ENCODE results near the gene TMEM35B.
"Not testable (repeated sequence)": the region's sequence is repeated elsewhere in the genome, so short reads cannot be mapped to it uniquely, and the experiment has no call there.

Gene TMEM35B

GRCh38 chr1:34984793-34985608, at the start of gene TMEM35B:
TSS of gene TMEM35B (minus strand) at chr1:34985347. CDS start at chr1:34985305, 42 bp downstream.
- FAIRE-seq (no peak), DNase-seq (ENCODE audit: low spot score) (peak; percentile 38)

- DNase-seq (ENCODE audit: low spot score) (no peak), FAIRE-seq (no peak)
Observed at GRCh38 chr1:35033346-35033745, 48.2 kb upstream of the TMEM35B start.

- FAIRE-seq = no peak
Observed at GRCh38 chr1:35032384-35032739, 47.2 kb upstream of the TMEM35B start.

GRCh38 chr1:35030756-35031446, 45.8 kb upstream of the TMEM35B start:
- FAIRE-seq (no peak), DNase-seq (ENCODE audit: low spot score) (no peak)

More at GRCh38 chr1:35032384-35032739, 47.2 kb upstream of the TMEM35B start:
- DNase-seq (ENCODE audit: low spot score) = no peak

GRCh38 chr1:35030338-35030737, 45.2 kb upstream of the TMEM35B start:
- no peak for FAIRE-seq
- no peak for DNase-seq (ENCODE audit: low spot score)

GRCh38 chr1:35029761-35030160, 44.6 kb upstream of the TMEM35B start:
- DNase-seq (ENCODE audit: low spot score) (no peak), FAIRE-seq (no peak)

- FAIRE-seq (no peak), DNase-seq (ENCODE audit: low spot score) (no peak)
Observed at GRCh38 chr1:35016406-35016805, 31.3 kb upstream of the TMEM35B start.

- no peak for FAIRE-seq
- DNase-seq (ENCODE audit: low spot score) = no peak
Observed at GRCh38 chr1:35014486-35014885, 29.3 kb upstream of the TMEM35B start.

- FAIRE-seq = no peak
Observed at GRCh38 chr1:35005711-35006110, 20.6 kb upstream of the TMEM35B start.

GRCh38 chr1:35001743-35002142, 16.6 kb upstream of the TMEM35B start:
- DNase-seq (ENCODE audit: low spot score) (no peak), FAIRE-seq (no peak)

More at GRCh38 chr1:35005711-35006110, 20.6 kb upstream of the TMEM35B start:
- DNase-seq (ENCODE audit: low spot score) = no peak

- no peak for DNase-seq (ENCODE audit: low spot score)
- peak; percentile 20 for FAIRE-seq
Observed at GRCh38 chr1:34994878-34995277, 9.7 kb upstream of the TMEM35B start.

- FAIRE-seq = no peak
- no peak for DNase-seq (ENCODE audit: low spot score)
Observed at GRCh38 chr1:34988581-34988980, 3.4 kb upstream of the TMEM35B start.

- DNase-seq (ENCODE audit: low spot score) = no peak
Observed at GRCh38 chr1:34988147-34988546, 3.0 kb upstream of the TMEM35B start.

GRCh38 chr1:34987018-34987417, 1.9 kb upstream of the TMEM35B start:
- DNase-seq (ENCODE audit: low spot score) = no peak
- no peak for FAIRE-seq

More at GRCh38 chr1:34988147-34988546, 3.0 kb upstream of the TMEM35B start:
- FAIRE-seq = no peak

GRCh38 chr1:34985609-34985904, 410 bp upstream of the TMEM35B start:
- not testable (repeated sequence) for FAIRE-seq

GRCh38 chr1:34984435-34984792, 733 bp downstream of the TMEM35B start:
- no peak for FAIRE-seq
- DNase-seq (ENCODE audit: low spot score) = peak; percentile 7

More at GRCh38 chr1:34985609-34985904, 410 bp upstream of the TMEM35B start:
- DNase-seq (ENCODE audit: low spot score) = not testable (repeated sequence)

GRCh38 chr1:34983700-34984355, 1.3 kb downstream of the TMEM35B start:
- no peak for FAIRE-seq
- no peak for DNase-seq (ENCODE audit: low spot score)

GRCh38 chr1:34982820-34983376, 2.2 kb downstream of the TMEM35B start:
- no peak for FAIRE-seq
- no peak for DNase-seq (ENCODE audit: low spot score)

- DNase-seq (ENCODE audit: low spot score) (no peak), FAIRE-seq (no peak)
Observed at GRCh38 chr1:34980715-34981114, 4.4 kb downstream of the TMEM35B start.

- no peak for FAIRE-seq
Observed at GRCh38 chr1:34978921-34979320, 6.2 kb downstream of the TMEM35B start.

GRCh38 chr1:34977858-34978257, 7.3 kb downstream of the TMEM35B start:
- FAIRE-seq (no peak), DNase-seq (ENCODE audit: low spot score) (no peak)

More at GRCh38 chr1:34978921-34979320, 6.2 kb downstream of the TMEM35B start:
- DNase-seq (ENCODE audit: low spot score) = no peak

GRCh38 chr1:34977210-34977471, 8.0 kb downstream of the TMEM35B start:
- no peak for FAIRE-seq
- no peak for DNase-seq (ENCODE audit: low spot score)

All from RCC 7860 (cell line).